ENCODE data around the gene MRPL4. TPM values are rescaled to one million over a fixed set of nuclear protein-coding genes. Genes with fewer than 3 reads are reported as not detected.
"Not testable (repeated sequence)": the region's sequence is repeated elsewhere in the genome, so short reads cannot be mapped to it uniquely, and the experiment has no call there.

MRPL4 gene
- total RNA-seq, 1 donor from 2014 or later, result 39.4 TPM

GRCh38 chr19:10230173-10230860 is 21.7 kb upstream of the MRPL4 start:
- H3K36me3 Mint-ChIP-seq (ENCODE audit: low read depth), result no peaks in the 10 kb centered on the region
- DNase-seq (ENCODE audit: low spot score), result no peak
- peak overlapping the region; percentile 80 for H3K4me3 Mint-ChIP-seq (ENCODE audit: unreplicated experiment)
- peaks cover 13% of the 10 kb centered on the region for H3K4me1 Mint-ChIP-seq (ENCODE audit: low read depth)
- H3K9me3 Mint-ChIP-seq (ENCODE audit: low read depth), result no peaks in the 10 kb centered on the region
- TF ChIP-seq CTCF (IDR thresholded peaks at IDR 0.05), result peak; percentile 45
- no peaks in the 10 kb centered on the region for H3K27me3 Mint-ChIP-seq (ENCODE audit: low read depth)
- peak overlapping the region; percentile 49 for H3K27ac Mint-ChIP-seq (ENCODE audit: unreplicated experiment)

GRCh38 chr19:10230861-10231611 is 21.0 kb upstream of the MRPL4 start, which contains the start of gene S1PR2:
S1PR2 (minus strand) TSS chr19:10231331; CDS start chr19:10224905, 6,426 bp downstream.
- DNase-seq (ENCODE audit: low spot score), result no peak
- no peak for TF ChIP-seq CTCF (IDR thresholded peaks at IDR 0.05)
- Mint-ChIP-seq H3K4me3 (ENCODE audit: unreplicated experiment) (peak within 1 kb of the TSS; percentile 80), H3K27ac (ENCODE audit: unreplicated experiment) (peak within 1 kb of the TSS; percentile 82), H3K27me3 (ENCODE audit: low read depth) (no peaks in the 10 kb centered on the region), H3K36me3 (ENCODE audit: low read depth) (no peaks in the 10 kb centered on the region), H3K9me3 (ENCODE audit: low read depth) (no peaks in the 10 kb centered on the region), H3K4me1 (ENCODE audit: low read depth) (peaks cover 14% of the 10 kb centered on the region)

GRCh38 chr19:10231612-10232228 is 20.3 kb upstream of the MRPL4 start:
- no peaks in the 10 kb centered on the region for H3K36me3 Mint-ChIP-seq (ENCODE audit: low read depth)
- H3K27me3 Mint-ChIP-seq (ENCODE audit: low read depth), result no peaks in the 10 kb centered on the region
- H3K4me1 Mint-ChIP-seq (ENCODE audit: low read depth), result peaks cover 14% of the 10 kb centered on the region
- peak overlapping the region; percentile 82 for H3K27ac Mint-ChIP-seq (ENCODE audit: unreplicated experiment)
- no peak for TF ChIP-seq CTCF (IDR thresholded peaks at IDR 0.05)
- H3K9me3 Mint-ChIP-seq (ENCODE audit: low read depth), result no peaks in the 10 kb centered on the region
- DNase-seq (ENCODE audit: low spot score), result no peak
- peak overlapping the region; percentile 80 for H3K4me3 Mint-ChIP-seq (ENCODE audit: unreplicated experiment)

- no peak overlapping the region for H3K27ac Mint-ChIP-seq (ENCODE audit: unreplicated experiment)
- H3K27me3 Mint-ChIP-seq (ENCODE audit: low read depth), result no peaks in the 10 kb centered on the region
- DNase-seq (ENCODE audit: low spot score), result no peak
- peaks cover 24% of the 10 kb centered on the region for H3K4me1 Mint-ChIP-seq (ENCODE audit: low read depth)
- no peaks in the 10 kb centered on the region for H3K36me3 Mint-ChIP-seq (ENCODE audit: low read depth)
- TF ChIP-seq CTCF (IDR thresholded peaks at IDR 0.05), result no peak
- no peak overlapping the region for H3K4me3 Mint-ChIP-seq (ENCODE audit: unreplicated experiment)
- H3K9me3 Mint-ChIP-seq (ENCODE audit: low read depth), result no peaks in the 10 kb centered on the region
Observed at GRCh38 chr19:10233946-10234345, 18.1 kb upstream of the MRPL4 start.

- TF ChIP-seq CTCF (IDR thresholded peaks at IDR 0.05), result no peak
- no peaks in the 10 kb centered on the region for H3K36me3 Mint-ChIP-seq (ENCODE audit: low read depth)
- no peaks in the 10 kb centered on the region for H3K9me3 Mint-ChIP-seq (ENCODE audit: low read depth)
- H3K4me1 Mint-ChIP-seq (ENCODE audit: low read depth), result peaks cover 19% of the 10 kb centered on the region
- H3K27me3 Mint-ChIP-seq (ENCODE audit: low read depth), result no peaks in the 10 kb centered on the region
- no peak overlapping the region for H3K4me3 Mint-ChIP-seq (ENCODE audit: unreplicated experiment)
- H3K27ac Mint-ChIP-seq (ENCODE audit: unreplicated experiment), result no peak overlapping the region
- no peak for DNase-seq (ENCODE audit: low spot score)
Observed at GRCh38 chr19:10235003-10235402, 17.0 kb upstream of the MRPL4 start.

- H3K27me3 Mint-ChIP-seq (ENCODE audit: low read depth); H3K4me3 Mint-ChIP-seq (ENCODE audit: unreplicated experiment); DNase-seq (ENCODE audit: low spot score); H3K36me3 Mint-ChIP-seq (ENCODE audit: low read depth); H3K27ac Mint-ChIP-seq (ENCODE audit: unreplicated experiment); H3K9me3 Mint-ChIP-seq (ENCODE audit: low read depth): not testable (repeated sequence)
- H3K4me1 Mint-ChIP-seq (ENCODE audit: low read depth), result peaks cover 19% of the 10 kb centered on the region
Observed at GRCh38 chr19:10235409-10235808, 16.6 kb upstream of the MRPL4 start.
